Measurements from ENCODE around the gene WDFY3. TPM values are rescaled to one million over a fixed set of nuclear protein-coding genes. Genes with fewer than 3 reads are reported as not detected.
A peak's percentile ranks its signal among the peaks of the same experiment; 100 is the strongest.

WDFY3 gene
- total RNA-seq, 1 experiment from 2014 or later, result 39.9 TPM

- TF ChIP-seq ZBTB33 (IDR thresholded peaks at IDR 0.05; ENCODE audit: extremely low read depth, insufficient replicate concordance, low read length), result no peak
- TF ChIP-seq SIN3A (IDR thresholded peaks at IDR 0.05; ENCODE audit: low read depth), result no peak
- TF ChIP-seq FOSL1 (IDR thresholded peaks at IDR 0.05; ENCODE audit: low read depth), result no peak
- TF ChIP-seq ZNF274 (IDR thresholded peaks at IDR 0.05; ENCODE audit: low read depth, low read length), result no peak
These were observed 723 bp downstream of the WDFY3 start (continued) for GRCh38 chr4:84965553-84966381.

DNA sequence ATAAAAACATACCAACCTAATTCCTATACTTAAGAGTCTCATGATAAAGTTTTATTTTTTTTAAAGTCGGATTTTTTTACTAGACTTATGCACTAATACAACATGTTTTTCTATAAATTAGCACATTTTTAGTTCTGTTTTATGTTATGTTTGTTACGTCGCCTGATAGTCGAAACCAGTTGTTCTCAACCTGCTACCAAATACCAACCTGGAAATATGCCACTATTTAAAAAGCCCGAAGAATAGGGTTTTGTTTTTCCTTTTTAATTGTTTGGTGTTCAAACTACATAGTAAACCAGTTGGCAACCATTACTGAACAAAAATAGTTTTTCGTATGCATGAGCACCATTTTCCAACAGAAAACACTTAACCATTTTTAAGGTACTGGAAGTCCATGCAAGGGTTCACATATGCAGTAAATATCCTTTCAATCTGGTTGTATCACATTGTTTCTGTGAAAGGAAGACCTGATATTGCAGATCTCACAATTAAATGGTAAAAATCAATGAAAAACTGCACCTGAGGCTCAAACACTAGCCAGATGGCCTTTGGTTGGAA, 1.4 kb downstream of the WDFY3 start:
- no TSS peak for BruUV-seq (replicated peaks)
- Histone ChIP-seq H3K36me3 (ENCODE audit: control insufficient read depth in 1 of 2, insufficient read depth in 2 of 2, low read length in 2 of 2) (no peaks in the 10 kb centered on the region), H3K4me1 (ENCODE audit: control insufficient read depth in 1 of 2, insufficient read depth in 2 of 2, low read length in 2 of 2) (peaks cover 4 to 18% of the 10 kb centered on the region in 2 experiments; a peak in 3 of 4 replicates), H3K4me2 (ENCODE audit: low read length) (peak overlapping the region; percentile 92), H3K9me3 (ENCODE audit: control insufficient read depth in 1 of 2, insufficient read depth in 1 of 2, low read depth in 1 of 2, low read length in 2 of 2) (no peaks in the 10 kb centered on the region), H3K9me2 (ENCODE audit: insufficient read depth) (no peaks in the 10 kb centered on the region), H3K27me3 (ENCODE audit: insufficient read depth, low read length) (no peaks in the 10 kb centered on the region), H4K20me1 (ENCODE audit: insufficient read depth) (no peaks in the 10 kb centered on the region), H2AFZ (ENCODE audit: low read depth, low read length, poor library complexity, severe bottlenecking) (no peak overlapping the region), H3K27ac (ENCODE audit: low read depth, low read length) (peak overlapping the region; percentile 88), H3K4me3 (replicated peaks in 1 of 2; ENCODE audit: low read depth in 1 of 2, low read length in 2 of 2) (peak overlapping the region; percentile 56 to 79), H3K9ac (ENCODE audit: low read length) (peak overlapping the region; percentile 72), H3K79me2 (ENCODE audit: insufficient read depth, low read length) (peaks cover 53% of the 10 kb centered on the region)
- intact Hi-C loops (cut with micrococcal nuclease), result no loop called here
- DNase-seq (ENCODE audit: low read depth, low spot score) (no peak), ATAC-seq (no peak)
- ChIA-PET POLR2A (no interaction called here), CTCF (no interaction called here), RAD21 (ENCODE audit: low non-redundant PET in 1 of 2, low total read pairs in 2 of 2, uncharacterized antibody in 2 of 2, unreplicated experiment in 2 of 2) (no interaction called here)
- TF ChIP-seq ZFX (IDR thresholded peaks at IDR 0.05) (no peak), RAD21 (IDR thresholded peaks at IDR 0.05; ENCODE audit: low read depth) (no peak), POLR2A (IDR thresholded peaks at IDR 0.05; ENCODE audit: borderline replicate concordance, extremely low read depth, insufficient read depth, insufficient read length) (no peak), EZH2phosphoT487 (IDR thresholded peaks at IDR 0.05; ENCODE audit: borderline replicate concordance) (no peak), MAX (IDR thresholded peaks at IDR 0.05) (no peak), ZBTB33 (IDR thresholded peaks at IDR 0.05; ENCODE audit: extremely low read depth, insufficient replicate concordance, low read length) (no peak), YY1 (IDR thresholded peaks at IDR 0.05; ENCODE audit: extremely low read depth, insufficient replicate concordance, low read depth, low read length) (no peak), TCF7L2 (IDR thresholded peaks at IDR 0.05; ENCODE audit: borderline replicate concordance, extremely low read depth, insufficient read depth, insufficient read length) (no peak), SIN3A (IDR thresholded peaks at IDR 0.05; ENCODE audit: low read depth) (no peak), SRF (IDR thresholded peaks at IDR 0.05; ENCODE audit: low read depth) (no peak), ELF1 (IDR thresholded peaks at IDR 0.05; ENCODE audit: borderline replicate concordance, low read depth) (no peak), EGR1 (IDR thresholded peaks at IDR 0.05; ENCODE audit: low read depth) (no peak), ZNF274 (IDR thresholded peaks at IDR 0.05; ENCODE audit: low read depth, low read length) (no peak), CEBPB (IDR thresholded peaks at IDR 0.05; ENCODE audit: low read depth) (no peak), CTCF (IDR thresholded peaks at IDR 0.05 in 2 of 3, conservative IDR thresholded peaks at IDR 0.05 in 1 of 3; ENCODE audit: borderline replicate concordance in 1 of 3, insufficient read depth in 1 of 3, low read depth in 2 of 3, low read length in 2 of 3) (no peak)
- TF ChIP-seq, protein P1, sequence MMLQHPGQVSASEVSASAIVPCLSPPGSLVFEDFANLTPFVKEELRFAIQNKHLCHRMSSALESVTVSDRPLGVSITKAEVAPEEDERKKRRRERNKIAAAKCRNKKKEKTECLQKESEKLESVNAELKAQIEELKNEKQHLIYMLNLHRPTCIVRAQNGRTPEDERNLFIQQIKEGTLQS (IDR thresholded peaks at IDR 0.05), result no peak

Measured in HCT116 (cell line).